ENCODE data around the gene PRR30.

- TF ChIP-seq POLR2A (IDR thresholded peaks at IDR 0.05): no peak
- no peak for TF ChIP-seq EP300 (IDR thresholded peaks at IDR 0.05)
- no peak for TF ChIP-seq CTCF (IDR thresholded peaks at IDR 0.05)
- peak in 2 of 3 donors; percentile 29 to 55 for TF ChIP-seq POLR2AphosphoS5 (IDR thresholded peaks at IDR 0.05)
These were observed 43.2 kb downstream of the PRR30 start for GRCh38 chr2:27095745-27096651.

Data from stomach (tissue), 4 donors.